Lower leg skin (tissue), 4 donors: Measurements from ENCODE around the gene SDK2. TPM values are rescaled to one million over a fixed set of nuclear protein-coding genes. Genes with fewer than 3 reads are reported as not detected.
"Not testable (repeated sequence)": the region's sequence is repeated elsewhere in the genome, so short reads cannot be mapped to it uniquely, and the experiment has no call there.

Experiments
- DNase-seq, 2 donors: peaks; one replicate each; pipeline ENCODE4 v3.0.0-alpha.2; 2019; ENCODE audit warnings: low spot score in 2 of 2
- H3K4me3 ChIP-seq: fragments of 200-600 bp; sonication (generic); 2 replicates; pipeline ENCODE4 v1.5.1; 2017; ENCODE audit warnings: mild to moderate bottlenecking, low read depth; ENCODE audit not compliant: poor library complexity, severe bottlenecking
- CTCF ChIP-seq, 3 donors: fragments of 450-650 bp; IDR thresholded peaks; one replicate each; pipeline ENCODE4 v1.5.1; 2016; ENCODE audit warnings: antibody characterized with exemption in 3 of 3, mild to moderate bottlenecking in 3 of 3, moderate library complexity in 2 of 3
- POLR2A ChIP-seq, 2 donors: fragments of 450-650 bp; IDR thresholded peaks; one replicate each; pipeline ENCODE4 v1.6.1; 2016 to 2017; ENCODE audit warnings: antibody characterized with exemption in 2 of 2, mild to moderate bottlenecking in 1 of 2, moderate library complexity in 1 of 2
- WGBS, 2 donors: methylation state at CpG; one replicate each; pipeline ENCODE4 v1.1.5; 2018; 5-methylcytosine and 5-hydroxymethylcytosine counted together
- intact Hi-C: fragments of 100-400 bp; cut with DNase I; formaldehyde crosslinking; loops from one replicate; pipeline ENCODE4 v1.15.0; 2023; ENCODE audit warnings: low total_unique reads
- total RNA-seq, 4 donors: library from RNA; depleted of rRNA; stranded (reverse); fragments of >200 nt; gene quantifications; one replicate each; pipeline ENCODE4 v1.1.0, GENCODE V29; 2016

The SDK2 gene
- total RNA-seq, 4 donors from 2014 or later, result 1.5 to 4.4 (median 1.6) TPM

GRCh38 chr17:73371836-73372235 is 272.4 kb downstream of the SDK2 start:
- TF ChIP-seq POLR2A (IDR thresholded peaks at IDR 0.05), result no peak
- TF ChIP-seq CTCF (IDR thresholded peaks at IDR 0.05), result no peak
- DNase-seq, result no peak
- H3K4me3 ChIP-seq, result no peak overlapping the region
- WGBS, 2 donors, result 77 to 88% methylated on average over 9 of the region's 9 CpGs
- intact Hi-C loops, result loop anchor here (10.0 kb wide), 1 partner anchor 637 kb away; no protein-coding TSS in a partner anchor

GRCh38 chr17:73371285-73371684 is 273.0 kb downstream of the SDK2 start:
- no peak overlapping the region for H3K4me3 ChIP-seq
- 46 to 47% methylated on average over 6 of the region's 6 CpGs for WGBS, 2 donors
- no peak for TF ChIP-seq POLR2A (IDR thresholded peaks at IDR 0.05)
- no peak for TF ChIP-seq CTCF (IDR thresholded peaks at IDR 0.05)
- no peak for DNase-seq
- intact Hi-C loops, result loop anchor here (10.0 kb wide), 1 partner anchor 636 kb away; no protein-coding TSS in a partner anchor

- intact Hi-C loops, result loop anchor here (1.0 to 10.0 kb wide), 2 partner anchors 115 to 635 kb away; no protein-coding TSS in a partner anchor
- peak; percentile 88 to 98 for DNase-seq
- TF ChIP-seq CTCF (IDR thresholded peaks at IDR 0.05), result peak in 2 of 3 donors; percentile 25 to 86
- not testable (repeated sequence) for H3K4me3 ChIP-seq
- 39 to 44% methylated on average over 14 of the region's 14 CpGs for WGBS, 2 donors
Measured at GRCh38 chr17:73369817-73370490, 274.3 kb downstream of the SDK2 start.

- no peak for DNase-seq
- no peak overlapping the region for H3K4me3 ChIP-seq
- intact Hi-C loops, result loop anchor here (1.0 kb wide), 1 partner anchor 114 kb away; no protein-coding TSS in a partner anchor
- 80 to 82% methylated on average over 13 to 14 of the region's 14 CpGs for WGBS, 2 donors
- no peak for TF ChIP-seq POLR2A (IDR thresholded peaks at IDR 0.05)
- TF ChIP-seq CTCF (IDR thresholded peaks at IDR 0.05), result no peak
Measured at GRCh38 chr17:73369111-73369521, 275.1 kb downstream of the SDK2 start.

- DNase-seq, result no peak
- TF ChIP-seq CTCF (IDR thresholded peaks at IDR 0.05) (no peak), POLR2A (IDR thresholded peaks at IDR 0.05) (no peak)
- H3K4me3 ChIP-seq, result no peak overlapping the region
- WGBS, 2 donors, result 90 to 94% methylated on average over 13 to 18 of the region's 18 CpGs
- intact Hi-C loops, result no loop called here
Measured at GRCh38 chr17:73368085-73368631, 276.1 kb downstream of the SDK2 start.
